Kidney epithelial cell (primary cell): ENCODE data around the gene RHEBL1. TPM values are rescaled to one million over a fixed set of nuclear protein-coding genes. Genes with fewer than 3 reads are reported as not detected.

Experiments
- DNase-seq: peaks from one replicate; pipeline ENCODE4 v3.0.0-alpha.2; 2010; ENCODE audit warnings: low read depth
- H3K27me3 ChIP-seq: 2 replicates; pipeline ENCODE4 v1.6.0; 2011; ENCODE audit warnings: low read length; ENCODE audit not compliant: control insufficient read depth, insufficient read depth
- H3K36me3 ChIP-seq: 2 replicates; pipeline ENCODE4 v1.5.1; 2011; ENCODE audit warnings: low read length; ENCODE audit not compliant: control insufficient read depth, insufficient read depth
- H3K4me3 ChIP-seq: 2 replicates; pipeline ENCODE4 v1.5.1; 2011; ENCODE audit warnings: low read depth, mild to moderate bottlenecking, control low read depth, low read length
- CTCF ChIP-seq: IDR thresholded peaks from 2 replicates; pipeline ENCODE4 v1.5.1; 2011; ENCODE audit warnings: mild to moderate bottlenecking, moderate library complexity, low read length, control low read depth, inconsistent platforms; ENCODE audit not compliant: insufficient read depth, poor library complexity, severe bottlenecking
- total RNA-seq: library from RNA; depleted of rRNA; stranded (reverse); fragments of >200 nt; gene quantifications from 2 replicates; pipeline ENCODE4 v1.2.3, GENCODE V29; 2015

The RHEBL1 gene
- total RNA-seq, 1 donor from 2014 or later, result 5.1 TPM

GRCh38 chr12:49052451-49053208, 17.1 kb downstream of the RHEBL1 start:
- no peaks in the 10 kb centered on the region for H3K27me3 ChIP-seq
- DNase-seq, result no peak
- TF ChIP-seq CTCF, result no peak
- H3K4me3 ChIP-seq, result no peak overlapping the region
- H3K36me3 ChIP-seq, result peaks cover 4% of the 10 kb centered on the region

- H3K4me3 ChIP-seq, result no peak overlapping the region
- H3K27me3 ChIP-seq, result no peaks in the 10 kb centered on the region
- no peak for DNase-seq
- peaks cover 4% of the 10 kb centered on the region for H3K36me3 ChIP-seq
- TF ChIP-seq CTCF, result no peak
Measured at GRCh38 chr12:49051777-49052438, 17.9 kb downstream of the RHEBL1 start.

- Histone ChIP-seq H3K27me3 (no peaks in the 10 kb centered on the region), H3K4me3 (no peak overlapping the region), H3K36me3 (peaks cover 4% of the 10 kb centered on the region)
- no peak for TF ChIP-seq CTCF
- no peak for DNase-seq
Measured at GRCh38 chr12:49051373-49051764, 18.4 kb downstream of the RHEBL1 start.

GRCh38 chr12:49050507-49051372, 19.0 kb downstream of the RHEBL1 start:
- H3K36me3 ChIP-seq, result peaks cover 7% of the 10 kb centered on the region
- TF ChIP-seq CTCF, result no peak
- no peaks in the 10 kb centered on the region for H3K27me3 ChIP-seq
- DNase-seq, result no peak
- H3K4me3 ChIP-seq, result no peak overlapping the region

GRCh38 chr12:49049566-49050224, 20.1 kb downstream of the RHEBL1 start:
- TF ChIP-seq CTCF, result no peak
- DNase-seq, result no peak
- Histone ChIP-seq H3K36me3 (peaks cover 7% of the 10 kb centered on the region), H3K27me3 (no peaks in the 10 kb centered on the region), H3K4me3 (no peak overlapping the region)
